Measurements from ENCODE around the gene ZNF618.

- TF ChIP-seq CTCF (IDR thresholded peaks at IDR 0.05) (no peak), GABPB1 (CRISPR knock-in tag; IDR thresholded peaks at IDR 0.05) (no peak), RELA (CRISPR knock-in tag; IDR thresholded peaks at IDR 0.05; ENCODE audit: borderline replicate concordance) (no peak), ZNF512 (CRISPR knock-in tag; IDR thresholded peaks at IDR 0.05; ENCODE audit: borderline replicate concordance) (no peak), ELF4 (CRISPR knock-in tag; IDR thresholded peaks at IDR 0.05; ENCODE audit: low read depth) (no peak), ESRRA (CRISPR knock-in tag; IDR thresholded peaks at IDR 0.05; ENCODE audit: borderline replicate concordance) (no peak), USF2 (CRISPR knock-in tag; IDR thresholded peaks at IDR 0.05) (no peak), NFE2L1 (CRISPR knock-in tag; IDR thresholded peaks at IDR 0.05) (no peak), FOXJ3 (CRISPR knock-in tag; IDR thresholded peaks at IDR 0.05; ENCODE audit: borderline replicate concordance) (no peak), ZNF121 (CRISPR knock-in tag; IDR thresholded peaks at IDR 0.05) (no peak), MYBL2 (CRISPR knock-in tag; IDR thresholded peaks at IDR 0.05) (no peak)
These were observed 163.4 kb downstream of the ZNF618 start for GRCh38 chr9:114039484-114039883.
